DND-41 (cell line): ENCODE measurements around the gene ARHGAP26.

Experiments
- EZH2 ChIP-seq: IDR thresholded peaks from 3 replicates; pipeline ENCODE4 v1.6.1; 2012; ENCODE audit warnings: borderline replicate concordance, low read depth, mild to moderate bottlenecking, moderate library complexity, low read length, inconsistent platforms; ENCODE audit not compliant: severe bottlenecking
- TF ChIP-seq, protein P1 (sequence below): IDR thresholded peaks from 2 replicates; pipeline ENCODE4 v1.5.1; 2012; ENCODE audit warnings: borderline replicate concordance, low read length, moderate library complexity, mild to moderate bottlenecking; ENCODE audit not compliant: poor library complexity, severe bottlenecking; ENCODE audit errors: extremely low read depth

DNA sequence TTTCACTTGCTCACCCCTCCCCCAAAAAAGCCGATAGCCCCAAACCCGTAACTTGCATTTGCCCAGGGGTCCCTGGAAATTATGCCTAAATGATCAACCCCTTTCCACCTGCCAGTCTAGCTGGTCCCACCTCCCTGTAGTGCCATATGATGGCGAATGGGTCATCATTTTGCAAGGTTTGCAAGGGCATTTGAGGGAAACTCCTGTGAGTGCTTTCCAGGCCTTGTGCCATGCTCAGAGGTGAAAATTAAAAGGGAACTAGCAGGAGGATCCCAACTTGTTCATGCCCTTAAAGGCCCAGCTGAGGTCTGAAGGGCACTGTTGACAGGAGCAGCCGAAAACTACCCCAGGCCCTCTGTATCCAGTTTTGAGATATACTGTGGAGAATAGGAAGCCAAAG lies 440.4 kb downstream of the ARHGAP26 start:
- TF ChIP-seq, protein P1, sequence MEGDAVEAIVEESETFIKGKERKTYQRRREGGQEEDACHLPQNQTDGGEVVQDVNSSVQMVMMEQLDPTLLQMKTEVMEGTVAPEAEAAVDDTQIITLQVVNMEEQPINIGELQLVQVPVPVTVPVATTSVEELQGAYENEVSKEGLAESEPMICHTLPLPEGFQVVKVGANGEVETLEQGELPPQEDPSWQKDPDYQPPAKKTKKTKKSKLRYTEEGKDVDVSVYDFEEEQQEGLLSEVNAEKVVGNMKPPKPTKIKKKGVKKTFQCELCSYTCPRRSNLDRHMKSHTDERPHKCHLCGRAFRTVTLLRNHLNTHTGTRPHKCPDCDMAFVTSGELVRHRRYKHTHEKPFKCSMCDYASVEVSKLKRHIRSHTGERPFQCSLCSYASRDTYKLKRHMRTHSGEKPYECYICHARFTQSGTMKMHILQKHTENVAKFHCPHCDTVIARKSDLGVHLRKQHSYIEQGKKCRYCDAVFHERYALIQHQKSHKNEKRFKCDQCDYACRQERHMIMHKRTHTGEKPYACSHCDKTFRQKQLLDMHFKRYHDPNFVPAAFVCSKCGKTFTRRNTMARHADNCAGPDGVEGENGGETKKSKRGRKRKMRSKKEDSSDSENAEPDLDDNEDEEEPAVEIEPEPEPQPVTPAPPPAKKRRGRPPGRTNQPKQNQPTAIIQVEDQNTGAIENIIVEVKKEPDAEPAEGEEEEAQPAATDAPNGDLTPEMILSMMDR: no peak
- no peak for TF ChIP-seq EZH2
